22Rv1 (cell line): ENCODE results near the gene MRPL17.
A peak's percentile ranks its signal among the peaks of the same experiment; 100 is the strongest.

ENCODE experiments used
- H3K27ac ChIP-seq: fragments of 450-650 bp; 2 replicates; pipeline ENCODE4 v1.5.1; 2017
- CTCF ChIP-seq: fragments of 450-650 bp; IDR thresholded peaks from 2 replicates; pipeline ENCODE4 v1.5.1; 2017; ENCODE audit warnings: mild to moderate bottlenecking
- ZFX ChIP-seq: fragments of 450-650 bp; IDR thresholded peaks from 2 replicates; pipeline ENCODE4 v1.6.1; 2017; ENCODE audit warnings: antibody characterized with exemption, borderline replicate concordance

The MRPL17 gene

DNA sequence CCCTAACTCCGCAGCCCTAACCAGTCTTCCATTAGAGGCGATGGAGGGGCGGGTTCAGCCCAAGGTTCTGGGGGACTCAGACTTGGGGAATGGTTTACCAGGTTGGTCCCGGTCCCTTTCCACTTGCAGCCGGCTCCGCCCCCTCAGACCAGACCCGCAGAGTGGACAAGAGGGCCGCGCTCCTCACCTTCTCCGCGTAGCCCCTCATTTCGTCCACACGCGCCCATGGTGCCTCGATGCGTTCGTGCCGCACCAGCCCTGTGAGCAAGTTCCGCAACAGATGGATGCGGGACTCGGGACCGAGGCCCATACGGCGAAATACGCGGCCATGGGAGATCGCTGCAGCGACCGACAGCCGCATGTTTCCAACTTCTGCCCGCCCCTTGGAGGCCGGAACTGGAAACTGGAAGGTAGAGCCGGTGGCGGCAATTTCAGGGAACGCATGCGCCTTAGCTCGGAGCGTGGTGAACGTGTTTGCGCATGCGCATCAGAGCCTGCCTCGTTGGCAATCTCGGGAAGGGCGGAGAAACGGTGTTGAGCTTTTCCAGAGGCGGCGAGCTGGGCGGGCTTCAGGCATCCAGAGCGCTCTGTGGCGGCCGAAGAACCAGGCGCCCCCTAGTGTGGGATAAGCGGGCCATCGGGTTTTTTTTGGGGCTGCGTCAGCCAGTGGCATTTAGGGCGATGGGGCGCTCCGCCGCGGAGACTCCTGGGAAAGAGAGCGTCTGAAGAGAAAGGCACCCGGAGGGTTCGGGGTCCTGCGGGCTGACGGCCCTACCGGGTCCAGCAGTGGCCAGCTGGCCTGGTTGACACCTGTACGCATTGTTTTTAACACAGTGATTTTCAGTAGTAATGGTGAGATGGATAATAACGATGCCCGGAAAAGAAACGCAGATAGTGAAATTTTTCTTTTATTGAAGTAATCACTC lies at the start of gene MRPL17:
MRPL17 (minus strand) TSS at position 405 of the 926 bp plus-strand sequence; CDS start at position 361, 44 bp downstream.
- peak within 1 kb of the TSS; percentile 75 for H3K27ac ChIP-seq
- TF ChIP-seq ZFX (no peak), CTCF (peak; percentile 95)

GRCh38 chr11:6727971-6728760 lies 45.0 kb upstream of the MRPL17 start:
- TF ChIP-seq CTCF (no peak), ZFX (no peak)
- H3K27ac ChIP-seq = no peak overlapping the region

- H3K27ac ChIP-seq = no peak overlapping the region
- TF ChIP-seq ZFX (no peak), CTCF (no peak)
Measured at GRCh38 chr11:6725386-6725896, 42.3 kb upstream of the MRPL17 start.

- TF ChIP-seq CTCF (no peak), ZFX (no peak)
- H3K27ac ChIP-seq = no peak overlapping the region
Measured at GRCh38 chr11:6724013-6724412, 40.9 kb upstream of the MRPL17 start.

GRCh38 chr11:6721343-6721742 lies 38.2 kb upstream of the MRPL17 start:
- TF ChIP-seq CTCF (no peak), ZFX (no peak)

GRCh38 chr11:6719576-6719975 lies 36.4 kb upstream of the MRPL17 start:
- TF ChIP-seq CTCF = no peak
- no peak for TF ChIP-seq ZFX
- H3K27ac ChIP-seq = no peak overlapping the region

More at GRCh38 chr11:6721343-6721742, 38.2 kb upstream of the MRPL17 start:
- H3K27ac ChIP-seq = no peak overlapping the region
